Neural progenitor cell (in vitro differentiated cells): ENCODE measurements around the gene PYROXD2. TPM values are rescaled to one million over a fixed set of nuclear protein-coding genes. Genes with fewer than 3 reads are reported as not detected.

Source experiments
- DNase-seq: peaks from one replicate; pipeline ENCODE4 v3.0.0-alpha.2; 2016; ENCODE audit warnings: low spot score
- H2AFZ ChIP-seq: fragments of 200-600 bp; sonication (generic); replicated peaks from 2 replicates; pipeline ENCODE4 v1.6.1; 2016; ENCODE audit warnings: antibody characterized with exemption
- H3F3A ChIP-seq: fragments of 200-600 bp; sonication (generic); 2 replicates; pipeline ENCODE4 v1.6.1; 2016; ENCODE audit warnings: antibody characterized with exemption, low read depth
- H3K27ac ChIP-seq: fragments of 200-600 bp; sonication (generic); 2 replicates; pipeline ENCODE4 v1.5.1; 2016; ENCODE audit warnings: mild to moderate bottlenecking
- H3K27me3 ChIP-seq: fragments of 200-600 bp; sonication (generic); 2 replicates; pipeline ENCODE4 v1.6.1; 2016; ENCODE audit warnings: mild to moderate bottlenecking, moderate library complexity
- H3K36me3 ChIP-seq: fragments of 200-600 bp; sonication (generic); 2 replicates; pipeline ENCODE4 v1.5.1; 2016
- H3K4me1 ChIP-seq: fragments of 200-600 bp; sonication (generic); 2 replicates; pipeline ENCODE4 v1.6.1; 2016; ENCODE audit warnings: mixed run types
- H3K4me2 ChIP-seq: fragments of 200-600 bp; sonication (generic); 2 replicates; pipeline ENCODE4 v1.6.1; 2016
- H3K4me3 ChIP-seq: fragments of 200-600 bp; sonication (generic); 2 replicates; pipeline ENCODE4 v1.5.1; 2016
- H3K79me2 ChIP-seq: fragments of 200-600 bp; sonication (generic); 2 replicates; pipeline ENCODE4 v1.6.1; 2016; ENCODE audit warnings: low read depth
- H3K9ac ChIP-seq: fragments of 200-600 bp; sonication (generic); 2 replicates; pipeline ENCODE4 v1.6.1; 2016
- H3K9me3 ChIP-seq: fragments of 200-600 bp; sonication (generic); 2 replicates; pipeline ENCODE4 v1.5.1; 2016; ENCODE audit warnings: low read depth
- H4K20me1 ChIP-seq: fragments of 200-600 bp; sonication (generic); 2 replicates; pipeline ENCODE4 v1.6.1; 2016; ENCODE audit warnings: low read depth
- H3K27ac Mint-ChIP-seq: 3 replicates; pipeline ENCODE4 v1.8.0; 2021; ENCODE audit warnings: mixed read lengths
- H3K27me3 Mint-ChIP-seq: 2 replicates; pipeline ENCODE4 v1.8.0; 2022; ENCODE audit warnings: low read depth, mild to moderate bottlenecking, inconsistent platforms, moderate library complexity, mixed read lengths; ENCODE audit not compliant: insufficient read depth
- H3K36me3 Mint-ChIP-seq: 3 replicates; pipeline ENCODE4 v1.8.0; 2021; ENCODE audit warnings: mixed read lengths
- H3K4me1 Mint-ChIP-seq: 3 replicates; pipeline ENCODE4 v1.8.0; 2021; ENCODE audit warnings: mixed read lengths
- H3K4me3 Mint-ChIP-seq: 3 replicates; pipeline ENCODE4 v1.8.0; 2021; ENCODE audit warnings: mild to moderate bottlenecking, moderate library complexity, mixed read lengths
- H3K9me3 Mint-ChIP-seq: 3 replicates; pipeline ENCODE4 v1.8.0; 2020; ENCODE audit warnings: mixed read lengths
- EZH2 ChIP-seq: fragments of 200-600 bp; sonication (generic); IDR thresholded peaks from 2 replicates; pipeline ENCODE4 v1.6.1; 2017; ENCODE audit warnings: antibody characterized with exemption, mild to moderate bottlenecking, moderate library complexity
- EZH2phosphoT487 ChIP-seq: fragments of 200-600 bp; sonication (generic); IDR thresholded peaks from 2 replicates; pipeline ENCODE4 v1.6.1; 2017; ENCODE audit warnings: antibody characterized with exemption
- total RNA-seq: library from RNA; depleted of rRNA; stranded (reverse); fragments of >200 nt; gene quantifications from 2 replicates; pipeline ENCODE4 v1.2.3, GENCODE V29; 2015; ENCODE audit warnings: low replicate concordance
- TF ChIP-seq, protein P1 (sequence below): fragments of 200-600 bp; sonication (generic); IDR thresholded peaks from 2 replicates; pipeline ENCODE4 v1.5.1; 2017; ENCODE audit warnings: antibody characterized with exemption, mild to moderate bottlenecking

The PYROXD2 gene
- total RNA-seq: 5.0 and 10.5 TPM in 2 replicates

DNA sequence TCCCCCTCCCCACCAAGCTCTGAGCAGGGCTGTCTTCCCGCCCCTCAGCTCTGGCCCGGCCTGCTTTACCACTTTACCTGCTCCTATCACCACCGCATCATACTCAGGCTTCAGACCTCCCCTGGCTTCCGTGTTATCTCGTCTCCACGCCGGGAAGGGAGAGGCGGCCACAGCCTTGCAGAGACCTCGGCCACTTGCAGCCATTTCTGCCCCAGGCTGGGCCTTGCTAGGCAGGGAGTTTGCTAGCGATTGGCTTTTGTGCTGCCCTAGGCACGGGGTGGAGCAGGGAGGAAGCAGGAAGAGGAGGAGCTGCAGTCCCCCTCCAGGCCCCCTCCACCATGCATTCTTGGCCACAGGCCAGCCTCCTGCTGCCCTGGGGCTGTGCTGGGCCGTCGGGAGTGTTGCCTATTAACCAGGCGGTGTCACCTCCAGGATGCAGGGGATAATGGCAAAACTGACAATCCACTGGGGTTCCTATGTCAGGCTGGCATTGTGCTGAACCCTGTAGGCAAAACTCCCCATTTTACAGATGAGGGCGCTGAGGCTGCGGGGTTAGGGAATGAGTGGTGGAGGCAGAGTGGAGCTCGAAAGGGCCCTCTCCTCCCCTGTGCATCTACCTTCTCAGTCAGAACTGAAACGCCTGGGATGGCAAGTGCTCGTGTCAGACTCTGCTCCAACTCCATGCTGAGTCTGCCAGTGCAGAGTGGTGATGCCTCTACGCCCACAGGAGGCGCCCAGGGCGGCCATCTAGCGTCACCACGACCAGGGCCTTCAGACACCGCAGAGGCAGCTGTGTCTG lies at the start of gene PYROXD2:
TSS of gene PYROXD2 (minus strand) at position 251 of the 799 bp plus-strand sequence. CDS start at position 204, 47 bp downstream.
- H3K4me3 ChIP-seq: peak within 1 kb of the TSS; percentile 30
- no peak within 1 kb of the TSS for H3K27ac ChIP-seq
- H3K4me1 ChIP-seq: peaks cover 10% of the 10 kb centered on the region
- peak within 1 kb of the TSS; percentile 92 for H2AFZ ChIP-seq
- H3K9ac ChIP-seq: peak within 1 kb of the TSS; percentile 33
- H3F3A ChIP-seq: peaks cover 6% of the 10 kb centered on the region
- H3K27me3 Mint-ChIP-seq: peaks cover 5% of the 10 kb centered on the region
- peaks cover 2% of the 10 kb centered on the region for H3K36me3 Mint-ChIP-seq
- TF ChIP-seq EZH2: no peak
- TF ChIP-seq, protein P1, sequence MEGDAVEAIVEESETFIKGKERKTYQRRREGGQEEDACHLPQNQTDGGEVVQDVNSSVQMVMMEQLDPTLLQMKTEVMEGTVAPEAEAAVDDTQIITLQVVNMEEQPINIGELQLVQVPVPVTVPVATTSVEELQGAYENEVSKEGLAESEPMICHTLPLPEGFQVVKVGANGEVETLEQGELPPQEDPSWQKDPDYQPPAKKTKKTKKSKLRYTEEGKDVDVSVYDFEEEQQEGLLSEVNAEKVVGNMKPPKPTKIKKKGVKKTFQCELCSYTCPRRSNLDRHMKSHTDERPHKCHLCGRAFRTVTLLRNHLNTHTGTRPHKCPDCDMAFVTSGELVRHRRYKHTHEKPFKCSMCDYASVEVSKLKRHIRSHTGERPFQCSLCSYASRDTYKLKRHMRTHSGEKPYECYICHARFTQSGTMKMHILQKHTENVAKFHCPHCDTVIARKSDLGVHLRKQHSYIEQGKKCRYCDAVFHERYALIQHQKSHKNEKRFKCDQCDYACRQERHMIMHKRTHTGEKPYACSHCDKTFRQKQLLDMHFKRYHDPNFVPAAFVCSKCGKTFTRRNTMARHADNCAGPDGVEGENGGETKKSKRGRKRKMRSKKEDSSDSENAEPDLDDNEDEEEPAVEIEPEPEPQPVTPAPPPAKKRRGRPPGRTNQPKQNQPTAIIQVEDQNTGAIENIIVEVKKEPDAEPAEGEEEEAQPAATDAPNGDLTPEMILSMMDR: no peak
- DNase-seq: peak; percentile 76
- H3K9me3 Mint-ChIP-seq: no peaks in the 10 kb centered on the region
- no peaks in the 10 kb centered on the region for H3K9me3 ChIP-seq
- H3K27ac Mint-ChIP-seq: peak within 1 kb of the TSS; percentile 96
- H4K20me1 ChIP-seq: no peaks in the 10 kb centered on the region
- H3K4me2 ChIP-seq: peak within 1 kb of the TSS; percentile 72
- no peaks in the 10 kb centered on the region for H3K36me3 ChIP-seq
- peak within 1 kb of the TSS; percentile 84 for H3K4me3 Mint-ChIP-seq
- H3K4me1 Mint-ChIP-seq: peaks cover 29% of the 10 kb centered on the region
- no peaks in the 10 kb centered on the region for H3K79me2 ChIP-seq
- H3K27me3 ChIP-seq: no peaks in the 10 kb centered on the region

DNA sequence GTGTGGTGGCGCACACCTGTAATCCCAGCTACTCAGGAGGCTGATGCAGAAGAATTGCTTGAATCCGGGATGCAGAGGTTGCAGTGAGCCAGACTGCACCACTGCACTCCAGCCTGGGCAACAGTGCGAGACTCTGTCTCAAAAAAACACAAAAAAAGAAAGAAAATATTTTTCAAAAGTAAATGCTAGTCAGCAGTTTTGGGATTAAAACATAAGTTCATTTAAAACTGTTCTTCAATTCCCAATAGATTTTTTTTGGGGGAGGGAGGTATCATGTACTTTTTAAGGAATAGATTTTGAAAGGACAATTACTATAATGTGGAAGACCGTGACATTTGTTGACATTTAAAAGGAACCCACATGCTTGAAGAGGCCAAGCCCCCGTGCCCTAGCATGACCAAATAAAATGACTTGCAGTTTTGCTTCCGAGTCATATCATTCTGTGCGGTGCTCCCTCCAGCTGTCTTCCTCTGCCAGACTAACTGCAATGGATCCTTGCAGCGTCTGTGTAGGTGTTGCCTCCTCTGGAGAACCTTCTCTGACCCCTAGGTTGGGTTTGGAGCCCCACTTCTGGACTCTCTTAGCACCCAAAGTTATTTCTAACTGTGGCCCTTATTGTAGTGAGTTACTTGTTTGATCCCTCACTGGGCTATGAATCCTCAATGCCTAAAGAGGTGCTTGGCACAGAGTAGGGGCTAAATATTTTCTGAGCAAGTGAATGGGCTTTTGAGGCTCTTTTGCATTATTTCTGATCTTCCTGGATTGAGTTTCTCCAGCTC lies 49.2 kb upstream of the PYROXD2 start:
- peaks cover 20% of the 10 kb centered on the region for H3K4me1 Mint-ChIP-seq
- Histone ChIP-seq H3K9me3 (no peaks in the 10 kb centered on the region), H3K9ac (no peak overlapping the region), H3K36me3 (no peaks in the 10 kb centered on the region), H2AFZ (no peak overlapping the region), H3K79me2 (no peaks in the 10 kb centered on the region), H3K4me1 (peaks cover 9% of the 10 kb centered on the region), H3K4me2 (no peak overlapping the region), H3K27me3 (peaks cover 16% of the 10 kb centered on the region), H3K4me3 (no peak overlapping the region), H3K27ac (no peak overlapping the region), H3F3A (no peaks in the 10 kb centered on the region), H4K20me1 (no peaks in the 10 kb centered on the region)
- H3K36me3 Mint-ChIP-seq: no peaks in the 10 kb centered on the region
- DNase-seq: no peak
- H3K27ac Mint-ChIP-seq: no peak overlapping the region
- no peaks in the 10 kb centered on the region for H3K9me3 Mint-ChIP-seq
- H3K4me3 Mint-ChIP-seq: no peak overlapping the region
- no peak for TF ChIP-seq EZH2
- no peak for TF ChIP-seq EZH2phosphoT487
- TF ChIP-seq, protein P1: no peak
- peaks cover 3% of the 10 kb centered on the region for H3K27me3 Mint-ChIP-seq

DNA sequence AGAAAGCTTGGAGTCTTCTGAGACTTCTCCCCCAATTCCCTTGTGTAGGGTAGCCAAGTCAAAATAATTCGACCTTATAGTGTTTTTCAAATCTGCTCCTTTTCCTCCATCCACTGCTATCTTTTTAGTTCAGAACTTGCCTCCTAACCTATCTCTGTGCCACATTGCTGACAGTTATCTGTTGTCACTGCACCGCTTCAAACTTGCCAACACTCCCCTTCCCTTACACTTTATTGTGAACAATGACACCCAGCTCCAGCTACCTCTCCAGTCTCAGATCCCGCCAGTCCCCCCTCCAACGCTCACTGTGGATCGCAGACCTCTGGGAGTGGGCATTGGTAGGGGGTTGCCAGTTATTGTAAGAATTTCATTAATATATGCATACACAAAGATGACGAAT lies 48.0 kb upstream of the PYROXD2 start:
- H3K4me1 Mint-ChIP-seq: peaks cover 19% of the 10 kb centered on the region

More for the DNA sequence above, 48.0 kb upstream of the PYROXD2 start:
- Histone ChIP-seq H3K4me1 (peaks cover 9% of the 10 kb centered on the region), H2AFZ (no peak overlapping the region), H4K20me1 (no peaks in the 10 kb centered on the region), H3K4me3 (no peak overlapping the region), H3K36me3 (no peaks in the 10 kb centered on the region), H3K4me2 (no peak overlapping the region), H3F3A (no peaks in the 10 kb centered on the region), H3K9ac (no peak overlapping the region), H3K27me3 (peaks cover 13% of the 10 kb centered on the region), H3K27ac (no peak overlapping the region), H3K9me3 (no peaks in the 10 kb centered on the region), H3K79me2 (no peaks in the 10 kb centered on the region)
- TF ChIP-seq EZH2phosphoT487: no peak
- H3K4me3 Mint-ChIP-seq: no peak overlapping the region
- no peaks in the 10 kb centered on the region for H3K9me3 Mint-ChIP-seq
- H3K27ac Mint-ChIP-seq: no peak overlapping the region
- no peaks in the 10 kb centered on the region for H3K36me3 Mint-ChIP-seq
- peaks cover 6% of the 10 kb centered on the region for H3K27me3 Mint-ChIP-seq
- DNase-seq: no peak
